ENCODE data around the gene DDX59.

DDX59 gene

DNA sequence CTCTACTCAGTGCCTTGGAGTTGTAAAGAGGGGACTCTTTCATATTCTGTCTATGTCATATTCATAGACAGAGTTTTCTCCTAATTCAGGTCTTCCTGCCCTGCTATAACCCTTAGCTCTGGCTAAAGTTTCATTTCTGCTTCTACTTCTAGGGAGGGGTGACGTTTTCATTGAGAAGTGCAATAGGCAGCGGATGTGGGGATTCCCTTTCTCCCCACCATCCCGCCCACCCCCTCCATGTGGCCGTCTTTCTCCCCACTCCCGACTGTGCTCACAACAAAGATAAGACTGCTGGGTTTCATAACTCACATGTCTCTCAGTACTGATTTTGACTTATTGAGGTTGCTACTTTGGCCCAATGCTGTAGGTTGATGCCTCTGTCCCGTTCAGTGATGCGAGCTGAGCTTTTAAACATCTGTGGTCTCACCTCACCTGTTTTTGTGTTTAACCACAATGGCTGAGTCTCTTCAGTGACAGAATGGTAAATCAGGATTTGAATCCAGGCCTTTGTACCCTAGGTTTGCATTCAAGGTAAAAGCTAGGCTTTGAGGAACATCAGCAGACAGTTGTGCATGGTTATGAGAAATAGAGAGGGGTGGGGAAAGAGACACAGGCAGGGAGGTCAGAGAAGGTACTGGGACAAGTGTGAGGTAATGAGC lies 41.4 kb downstream of the DDX59 start:
- peak in 1 of 2 experiments; percentile 30 for DNase-seq

DNA sequence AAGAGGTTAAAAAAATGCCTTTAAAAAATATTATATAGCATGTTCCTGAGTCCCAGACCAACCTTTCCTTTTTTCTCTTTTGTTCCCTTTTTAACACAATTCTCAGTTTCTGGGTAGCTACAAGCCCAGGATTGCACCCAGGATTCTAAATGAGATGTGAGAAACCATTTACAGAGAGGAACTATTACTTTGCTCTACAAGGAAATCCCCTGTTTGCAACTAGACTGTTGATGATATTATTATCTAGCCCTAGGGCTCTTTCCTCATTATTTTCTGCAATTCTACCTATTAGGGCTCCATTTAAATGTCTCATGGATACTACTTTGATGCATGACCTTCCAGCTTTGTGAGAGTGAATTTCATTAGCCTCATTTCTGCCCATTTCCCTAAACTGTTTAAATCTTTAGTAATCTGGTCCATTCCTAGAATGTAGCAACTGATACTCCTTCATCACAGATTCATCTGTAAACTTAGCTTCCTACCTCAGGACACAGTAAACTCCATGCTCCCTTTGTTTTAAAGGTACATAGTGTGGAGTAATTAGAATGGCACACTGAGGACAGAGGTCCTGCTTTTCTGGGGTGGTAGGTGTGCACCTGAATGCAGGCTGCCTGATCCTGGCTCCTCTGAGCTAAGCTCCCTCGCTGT lies 42.0 kb downstream of the DDX59 start:
- no peak for DNase-seq

- DNase-seq, result no peak
These were observed 42.7 kb downstream of the DDX59 start for GRCh38 chr1:200626853-200627534.

DNA sequence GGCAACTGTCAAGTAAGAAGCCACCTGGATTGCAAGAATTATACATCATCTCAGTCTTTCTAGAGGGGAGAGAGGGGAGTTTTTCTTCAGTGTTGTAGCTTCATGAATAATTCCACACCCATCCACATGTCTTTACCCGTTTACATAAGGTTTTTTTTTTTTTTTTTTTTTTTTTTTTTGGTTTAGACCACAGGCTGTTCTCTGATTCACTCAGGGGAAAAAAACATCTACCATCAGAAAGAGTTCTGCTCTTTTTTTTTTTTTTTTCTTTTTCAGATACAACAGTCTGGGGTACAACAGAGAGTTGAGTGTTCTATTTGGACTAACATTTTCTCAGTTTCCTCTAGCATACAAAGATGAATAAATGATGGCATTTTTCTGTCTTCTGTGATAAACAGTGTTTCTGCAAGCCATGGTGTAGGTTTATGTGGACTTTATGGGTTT lies 44.3 kb downstream of the DDX59 start:
- DNase-seq, result no peak

DNA sequence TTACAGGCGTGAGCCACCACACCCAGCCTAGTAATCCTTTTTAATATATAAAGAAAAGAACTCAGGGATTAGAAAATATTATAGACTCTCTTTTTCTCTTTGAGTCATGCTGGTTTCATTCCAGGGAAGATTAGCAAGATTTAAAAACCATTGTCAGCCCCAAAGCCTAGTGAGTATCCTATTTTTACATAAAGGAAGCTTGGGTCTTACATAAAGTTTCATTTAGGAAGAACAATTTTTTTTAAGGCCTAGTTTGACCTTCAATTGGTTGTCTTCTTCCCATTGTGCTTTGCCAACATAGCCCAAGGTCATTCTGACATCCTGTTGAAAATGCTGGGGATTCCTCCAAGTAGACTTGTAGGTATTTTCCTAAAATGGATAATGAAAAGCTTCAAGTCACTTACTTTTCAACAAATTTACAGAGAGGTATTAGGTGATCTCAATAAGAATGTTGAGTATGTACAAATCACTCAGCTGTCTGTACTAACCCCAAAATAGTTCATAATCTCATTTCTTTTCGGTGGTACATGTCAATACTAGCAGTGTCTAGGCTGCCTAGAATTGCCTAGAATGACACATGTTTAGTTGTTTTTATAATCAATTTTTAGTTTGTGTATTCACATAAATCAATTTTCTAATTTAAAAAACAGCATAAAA lies 44.9 kb downstream of the DDX59 start:
- DNase-seq, result no peak

- peak; percentile 86 for DNase-seq
These were observed 49.2 kb downstream of the DDX59 start, which contains the start of gene KIF14 for GRCh38 chr1:200620273-200621131. TSS of gene KIF14 (minus strand) at chr1:200620751. CDS start at chr1:200618723, 2,028 bp downstream.

DNA sequence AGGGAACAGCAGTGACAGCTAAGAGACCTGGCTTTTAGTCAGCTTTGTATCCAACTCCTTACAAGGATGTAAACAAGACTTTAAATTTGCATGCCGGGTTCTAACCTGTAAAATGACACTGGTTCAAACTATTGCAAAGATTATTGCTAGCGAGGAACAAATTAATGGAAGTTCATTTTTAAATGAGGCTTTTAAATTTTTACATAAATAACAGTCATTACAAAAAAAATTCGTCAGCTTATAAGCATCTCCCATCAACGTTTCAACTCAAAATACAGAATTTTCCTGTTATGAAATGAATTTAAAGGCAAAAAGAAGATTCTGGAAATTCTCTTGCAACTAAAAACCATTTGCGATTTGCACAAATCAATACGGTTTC lies 49.8 kb downstream of the DDX59 start:
- no peak for DNase-seq

GRCh38 chr1:200610846-200611245 lies 58.9 kb downstream of the DDX59 start:
- DNase-seq, result no peak

- DNase-seq, result no peak
These were observed 67.1 kb downstream of the DDX59 start for GRCh38 chr1:200602632-200603031.

All from stimulated activated CD4-positive, alpha-beta T cell treated with anti-CD3 and anti-CD28 coated beads, Interleukin-4, amount 100 ng/mL, for 4 hours (primary cell).